Right ventricle myocardium inferior (tissue), 1 donor: Measurements from ENCODE around the gene GYS1. TPM values are rescaled to one million over a fixed set of nuclear protein-coding genes. Genes with fewer than 3 reads are reported as not detected.
A peak's percentile ranks its signal among the peaks of the same experiment; 100 is the strongest.
"Not testable (repeated sequence)": the region's sequence is repeated elsewhere in the genome, so short reads cannot be mapped to it uniquely, and the experiment has no call there.

Experiments used
- ATAC-seq: fragments of 200-7000 bp; cut with Tn5 transposase; one replicate; pipeline ENCODE4 v1.9.1; 2020; ENCODE audit warnings: mild to moderate bottlenecking, moderate library complexity
- DNase-seq: peaks from one replicate; pipeline ENCODE4 v3.0.0; 2021; ENCODE audit errors: missing footprints
- intact Hi-C: fragments of 100-400 bp; cut with DNase I; formaldehyde crosslinking; loops from one replicate; pipeline ENCODE4 v1.11.0; 2022
- total RNA-seq: library from RNA; stranded (reverse); fragmentation: NEBNext Ultra II Directional; extraction: Animal tissue kit (Norgen Biotek cat#: 25700); gene quantifications from one replicate; pipeline ENCODE4 v1.2.1, GENCODE V29; 2021
- donor health status: DM: no; HTN: yes; CAD: no; lungs with severe emphysema.

GYS1 gene
- total RNA-seq, 1 donor from 2014 or later = 99.1 TPM

DNA sequence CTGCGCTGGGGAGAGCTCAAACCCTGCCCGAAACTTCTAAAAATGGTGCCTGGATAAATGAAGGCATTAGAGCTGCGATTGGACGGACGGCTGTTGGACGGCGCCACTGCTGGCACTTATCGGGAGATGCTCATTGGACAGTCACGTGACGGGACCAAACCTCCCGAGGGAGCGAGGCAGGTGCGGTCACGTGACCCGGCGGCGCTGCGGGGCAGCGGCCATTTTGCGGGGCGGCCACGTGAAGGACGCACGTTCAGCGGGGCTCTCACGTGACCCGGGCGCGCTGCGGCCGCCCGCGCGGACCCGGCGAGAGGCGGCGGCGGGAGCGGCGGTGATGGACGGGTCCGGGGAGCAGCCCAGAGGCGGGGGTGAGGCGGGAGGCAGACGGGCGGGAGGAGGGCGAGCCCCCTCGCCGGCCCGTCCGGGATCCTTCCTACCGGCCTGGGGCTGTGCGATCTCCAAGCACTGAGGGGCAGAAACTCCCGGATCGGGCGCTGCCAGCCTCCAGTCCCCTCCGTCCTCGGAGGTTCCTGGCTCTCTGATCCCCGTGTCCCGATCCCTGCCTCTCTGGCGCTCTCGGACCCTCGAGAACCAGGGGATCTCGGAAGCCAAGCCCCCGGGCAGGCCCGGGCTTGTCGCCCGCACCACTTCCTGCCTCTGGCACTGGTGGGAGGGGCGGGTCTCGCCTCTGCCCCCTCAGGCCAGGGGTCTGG lies 38.4 kb downstream of the GYS1 start, which contains the start of gene BAX:
Gene BAX (plus strand): TSS at position 281 of the 713 bp plus-strand sequence. CDS start 54 bp downstream, at position 335.
- intact Hi-C loops = loop anchor here (5.0 kb wide), 1 partner anchor 52 kb away; the partner anchor contains the start of gene NUCB1
- peak; percentile 98 for DNase-seq
- ATAC-seq = peak; percentile 94

DNA sequence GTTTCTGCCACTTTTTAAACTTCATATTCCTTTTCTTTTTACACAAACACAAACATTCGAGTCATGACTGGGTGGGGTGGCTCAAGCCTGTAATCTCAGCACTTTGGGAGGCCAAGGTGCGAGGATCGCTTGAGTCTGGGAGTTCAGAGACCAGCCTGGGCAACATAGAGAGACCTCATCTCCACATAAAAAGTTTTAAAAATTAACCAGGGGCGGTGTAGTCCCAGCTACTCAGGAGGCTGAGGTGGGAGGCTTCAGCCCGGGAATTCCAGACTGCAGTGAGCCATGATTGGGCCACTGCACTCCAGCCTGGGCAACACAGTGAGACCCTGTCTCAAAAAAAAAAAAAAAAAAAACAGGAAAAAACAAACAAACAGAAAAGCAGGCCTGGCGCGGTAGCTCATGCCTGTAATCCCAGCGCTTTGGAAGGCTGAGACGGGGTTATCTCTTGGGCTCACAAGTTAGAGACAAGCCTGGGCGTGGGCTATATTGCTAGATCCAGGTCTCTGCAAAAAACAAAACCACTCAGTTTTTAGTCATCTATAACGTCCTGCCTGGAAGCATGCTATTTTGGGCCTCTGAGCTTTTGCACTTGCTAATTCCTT lies 39.0 kb downstream of the GYS1 start:
- DNase-seq (no peak), ATAC-seq (no peak)
- intact Hi-C loops = loop anchor here (5.0 kb wide), 1 partner anchor 52 kb away; the partner anchor contains the start of gene NUCB1

DNA sequence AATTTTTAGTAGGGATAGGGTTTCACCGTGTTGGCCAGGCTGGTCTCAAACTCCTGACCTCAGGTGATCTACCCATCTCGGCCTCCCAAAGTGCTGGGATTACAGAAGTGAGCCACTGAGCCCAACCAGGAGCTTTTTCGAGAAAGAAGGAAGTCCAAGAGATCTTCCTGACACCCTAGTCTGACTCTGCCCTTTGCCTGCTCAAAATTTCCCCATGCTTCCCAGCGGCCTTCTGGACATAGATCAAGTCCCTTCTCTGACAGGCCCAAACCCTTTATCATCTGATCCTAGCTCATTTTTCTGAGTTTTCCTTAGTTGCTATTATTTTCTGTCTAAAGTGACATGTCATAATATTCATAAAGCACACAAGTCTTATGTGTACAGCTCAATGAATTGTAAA lies 40.0 kb downstream of the GYS1 start:
- DNase-seq (no peak), ATAC-seq (no peak)
- intact Hi-C loops = loop anchor here (5.0 kb wide), 1 partner anchor 51 kb away; the partner anchor contains the start of gene NUCB1

DNA sequence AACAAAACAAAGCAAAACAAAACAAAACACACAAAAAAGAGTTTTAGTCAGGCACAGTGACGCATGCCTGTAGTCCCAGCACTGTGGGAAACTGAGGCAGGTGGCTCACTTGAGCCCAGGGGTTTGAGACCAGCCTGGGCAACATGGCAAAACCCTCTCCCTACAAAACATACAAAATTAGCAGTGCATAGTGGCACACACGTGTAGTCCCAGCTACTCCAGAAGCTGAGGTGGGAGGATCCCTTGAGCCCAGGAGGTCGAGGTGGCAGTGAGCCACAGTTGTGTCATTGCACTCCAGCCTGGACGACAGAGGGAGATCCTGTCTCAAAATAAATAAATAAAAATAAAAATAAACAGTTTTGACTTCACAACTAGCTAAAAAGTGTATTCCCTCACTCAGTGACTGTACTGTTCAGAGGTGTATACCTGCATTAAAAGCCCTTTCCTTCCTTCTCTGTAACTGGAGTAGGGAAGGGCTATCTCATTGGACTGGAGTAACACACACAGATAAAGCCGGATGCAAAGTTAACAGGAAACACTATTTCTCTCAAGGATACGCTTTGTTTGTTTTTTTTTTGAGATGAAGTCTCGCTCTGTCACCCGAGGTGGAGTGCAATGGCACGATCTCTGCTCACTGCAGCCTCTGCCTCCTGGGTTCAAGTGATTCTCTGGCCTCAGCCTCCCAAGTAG lies 42.1 kb downstream of the GYS1 start:
- intact Hi-C loops = loop anchor here (5.0 kb wide), 1 partner anchor 49 kb away; the partner anchor contains the start of gene NUCB1
- DNase-seq = no peak
- ATAC-seq = no peak

DNA sequence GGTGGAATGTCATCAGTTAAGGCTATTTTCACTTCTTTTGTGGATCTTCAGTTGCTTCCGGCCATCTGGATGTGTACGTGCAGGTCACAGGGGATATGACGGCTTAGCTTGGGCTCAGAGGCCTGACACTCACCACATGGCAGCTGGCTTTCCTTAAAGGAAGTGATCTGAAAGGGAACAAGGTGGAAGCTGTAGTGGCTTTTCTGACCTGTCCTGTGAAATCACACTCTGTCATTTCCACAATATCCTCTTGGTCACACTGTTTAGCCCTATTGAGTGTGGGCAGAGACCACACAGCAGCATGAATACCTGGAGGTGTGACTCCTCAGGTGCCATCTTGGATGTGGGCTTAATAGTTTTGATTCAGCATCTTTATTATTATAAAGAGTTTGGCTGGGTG lies 43.0 kb downstream of the GYS1 start:
- DNase-seq (no peak), ATAC-seq (no peak)
- intact Hi-C loops = loop anchor here (5.0 kb wide), 1 partner anchor 48 kb away; the partner anchor contains the start of gene NUCB1

DNA sequence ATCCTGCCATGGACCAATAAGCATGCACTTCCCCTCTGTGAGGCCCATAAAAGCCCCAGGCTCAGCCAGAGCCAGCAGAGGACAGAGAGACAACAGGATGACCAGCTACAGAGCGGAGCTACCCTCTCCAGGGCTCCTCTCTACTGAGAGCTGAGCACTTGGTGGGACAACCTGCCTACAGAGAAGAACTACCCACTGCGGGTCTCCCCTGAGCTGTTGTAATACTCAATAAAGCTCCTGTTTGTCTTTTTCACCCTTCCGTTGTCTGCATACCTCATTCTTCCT lies 45.9 kb downstream of the GYS1 start:
- DNase-seq = no peak
- intact Hi-C loops = no loop called here

DNA sequence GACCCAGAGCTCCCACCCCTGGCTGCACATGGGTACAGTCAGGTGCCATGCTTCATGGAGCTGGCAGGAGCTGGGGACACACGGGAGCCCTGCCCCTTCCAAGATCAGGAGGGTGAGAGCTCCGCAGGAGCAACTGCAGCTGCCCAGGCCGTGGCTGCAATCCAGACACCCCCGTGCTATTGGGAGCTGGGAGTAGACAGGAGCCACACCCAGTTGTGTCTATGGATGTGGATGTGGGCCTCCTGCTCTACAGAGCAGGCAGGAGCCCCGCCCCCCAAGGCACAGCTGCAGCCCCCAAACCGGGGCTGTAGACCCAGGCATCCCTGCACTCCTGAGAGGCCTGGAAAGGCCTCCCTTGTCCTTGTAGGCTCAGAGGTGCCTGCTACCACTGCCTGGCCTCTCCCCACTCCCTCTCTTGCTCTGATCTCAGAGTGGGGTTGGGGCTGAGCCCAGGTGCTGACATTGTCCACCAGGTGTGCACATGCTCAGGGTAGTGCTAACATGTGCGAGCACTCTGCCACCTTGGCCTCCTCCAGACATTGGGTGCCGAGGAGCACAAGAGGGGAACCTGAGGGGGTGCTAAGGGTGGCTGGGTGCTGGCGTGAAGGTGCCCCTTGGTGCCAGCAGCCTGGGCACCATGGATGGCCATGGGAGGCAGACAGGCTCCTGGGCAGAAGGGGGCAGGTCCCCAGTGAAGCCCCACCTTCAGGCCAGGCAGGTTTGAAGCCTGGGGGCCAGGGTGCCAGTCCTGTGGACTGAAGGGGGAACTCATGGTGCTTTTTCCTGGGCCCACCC lies 46.4 kb downstream of the GYS1 start:
- no peak for DNase-seq
- ATAC-seq = peak; percentile 27
- intact Hi-C loops = no loop called here

More for the DNA sequence above, 45.9 kb downstream of the GYS1 start:
- ATAC-seq = no peak

DNA sequence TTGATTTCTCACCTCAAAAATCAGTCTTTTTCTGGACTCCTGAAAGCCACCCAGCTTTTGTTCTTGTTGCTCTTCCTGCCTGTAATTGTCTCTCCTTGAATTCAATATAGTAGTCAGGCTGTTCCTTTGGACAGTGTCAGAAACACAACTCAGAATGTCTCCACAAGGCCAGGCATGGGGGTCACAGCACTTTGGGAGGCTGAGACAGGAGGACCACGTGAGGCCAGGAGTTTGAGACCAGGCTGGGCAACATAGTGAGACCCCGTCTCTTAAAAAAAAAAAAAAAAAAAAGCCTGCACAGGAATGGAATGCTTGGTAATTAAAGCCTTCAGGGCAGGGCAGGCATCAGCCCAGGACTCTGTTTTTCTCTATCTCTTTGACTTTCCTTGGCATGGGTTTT lies 47.3 kb downstream of the GYS1 start:
- intact Hi-C loops = no loop called here
- ATAC-seq = no peak
- DNase-seq = no peak

DNA sequence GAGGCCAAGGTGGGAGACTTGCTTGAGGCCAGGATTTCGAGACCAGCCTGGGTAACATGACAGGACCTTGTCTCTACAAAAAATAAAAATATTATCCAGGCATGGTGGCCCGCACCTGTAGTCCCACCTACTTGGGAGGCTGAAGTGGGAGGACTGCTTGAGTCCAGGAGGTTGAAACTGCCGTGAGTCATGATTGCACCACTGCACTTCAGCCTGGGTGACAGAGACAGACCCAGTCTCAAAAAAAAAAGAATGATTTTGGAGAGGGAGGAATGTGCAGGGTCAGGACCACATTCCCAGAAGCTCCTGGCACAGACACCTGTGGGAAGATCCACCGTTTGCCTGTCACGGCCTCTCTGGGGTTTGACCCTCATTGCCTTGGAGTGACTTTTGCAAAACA lies 47.7 kb downstream of the GYS1 start:
- DNase-seq = no peak
- intact Hi-C loops = no loop called here
- ATAC-seq = no peak

DNA sequence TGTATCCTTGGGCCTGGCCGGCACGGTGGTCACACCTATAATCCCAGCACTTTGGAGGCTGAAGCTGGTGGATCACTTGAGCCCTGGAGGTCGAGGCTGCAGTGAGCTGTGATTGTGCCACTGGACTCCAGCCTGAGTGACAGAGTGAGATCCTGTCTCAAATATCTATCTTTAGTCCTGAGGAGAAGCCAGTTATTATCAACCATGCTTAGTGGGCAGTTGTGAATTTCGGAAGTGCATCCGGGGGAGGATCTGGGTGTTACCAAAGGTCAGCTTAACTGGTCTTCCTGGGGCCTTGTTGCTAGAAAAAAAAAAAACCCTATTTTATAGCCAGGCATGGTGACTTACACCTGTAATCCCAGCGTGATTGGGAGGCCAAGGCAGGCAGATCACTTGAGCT lies 50.0 kb downstream of the GYS1 start:
- intact Hi-C loops = no loop called here
- DNase-seq = no peak
- no peak for ATAC-seq

DNA sequence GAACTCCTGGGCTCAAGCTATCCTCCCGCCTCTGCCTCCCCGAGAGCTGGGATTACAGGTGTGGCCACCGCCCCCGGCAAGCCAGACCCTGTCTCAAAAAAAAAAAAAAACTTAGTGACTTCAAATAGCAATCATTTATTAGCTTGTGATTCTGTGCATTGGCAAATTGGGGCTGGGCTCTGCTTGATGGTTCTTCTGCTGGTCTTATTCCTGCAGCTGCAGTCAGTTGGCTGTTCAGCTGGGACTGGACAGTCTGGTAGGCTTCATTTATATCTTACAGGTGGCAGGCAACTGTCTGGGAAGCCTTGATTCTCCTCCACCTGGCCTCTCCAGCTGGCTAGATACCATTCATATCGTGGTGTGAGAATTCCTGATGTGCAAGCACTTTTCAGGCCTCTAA lies 52.2 kb downstream of the GYS1 start:
- no peak for DNase-seq
- intact Hi-C loops = no loop called here
- no peak for ATAC-seq

DNA sequence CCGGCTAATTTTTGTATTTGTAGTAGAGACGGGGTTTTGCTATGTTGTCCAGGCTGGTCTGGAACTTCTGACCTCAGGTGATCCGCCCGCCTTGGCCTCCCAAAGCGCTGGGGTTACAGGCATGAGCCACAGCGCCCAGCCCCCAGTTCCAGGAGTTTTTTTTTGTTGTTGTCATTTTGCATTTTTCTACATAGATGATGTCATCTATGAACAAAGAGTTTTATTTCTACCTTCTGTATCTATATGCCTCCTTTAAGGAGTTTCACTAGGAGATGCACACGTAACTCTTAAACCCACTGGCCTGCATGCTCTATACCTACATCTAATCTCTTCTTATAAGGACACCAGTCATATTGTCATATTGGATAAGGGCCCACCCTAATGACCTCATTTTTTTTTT lies 54.9 kb downstream of the GYS1 start:
- intact Hi-C loops = no loop called here
- no peak for DNase-seq
- no peak for ATAC-seq

DNA sequence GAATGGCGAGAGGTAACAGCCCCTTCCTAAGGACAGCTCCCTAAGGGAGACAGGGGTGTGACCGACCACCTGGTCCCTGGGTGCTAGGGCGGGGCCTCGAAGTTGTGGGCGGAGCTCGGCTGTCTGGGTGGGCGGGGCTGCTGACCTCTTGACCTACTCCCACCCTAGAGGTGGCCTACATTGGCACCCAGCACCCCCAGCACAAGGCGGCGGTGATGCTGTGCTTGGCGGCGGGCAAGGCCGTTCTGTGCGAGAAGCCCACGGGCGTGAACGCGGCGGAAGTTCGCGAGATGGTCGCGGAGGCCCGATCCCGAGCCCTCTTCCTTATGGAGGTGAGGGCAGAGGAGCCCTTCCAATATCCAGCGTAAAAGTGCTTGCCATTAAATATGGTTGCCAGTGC lies 57.2 kb downstream of the GYS1 start:
- DNase-seq (no peak), ATAC-seq (no peak)
- intact Hi-C loops = no loop called here

DNA sequence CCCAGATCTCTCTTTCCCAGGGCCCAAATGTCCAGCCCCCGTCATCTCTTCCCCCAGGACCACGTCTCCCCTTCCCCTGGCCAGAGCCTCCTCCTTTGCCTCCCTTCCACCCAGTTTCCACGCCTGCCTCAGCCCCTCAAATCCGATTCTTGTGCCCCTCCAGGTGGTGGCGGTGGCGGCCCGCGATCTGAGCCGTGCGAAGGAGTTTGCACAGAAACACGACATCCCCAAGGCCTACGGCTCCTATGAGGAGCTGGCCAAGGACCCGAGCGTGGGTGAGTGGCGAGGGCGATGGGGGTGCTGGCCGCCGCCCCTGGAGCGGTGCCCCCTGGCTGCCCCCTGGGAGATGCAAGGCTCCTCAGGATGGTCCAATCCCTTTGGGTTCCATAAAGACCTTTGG lies 58.3 kb downstream of the GYS1 start:
- ATAC-seq = no peak
- DNase-seq = no peak

DNA sequence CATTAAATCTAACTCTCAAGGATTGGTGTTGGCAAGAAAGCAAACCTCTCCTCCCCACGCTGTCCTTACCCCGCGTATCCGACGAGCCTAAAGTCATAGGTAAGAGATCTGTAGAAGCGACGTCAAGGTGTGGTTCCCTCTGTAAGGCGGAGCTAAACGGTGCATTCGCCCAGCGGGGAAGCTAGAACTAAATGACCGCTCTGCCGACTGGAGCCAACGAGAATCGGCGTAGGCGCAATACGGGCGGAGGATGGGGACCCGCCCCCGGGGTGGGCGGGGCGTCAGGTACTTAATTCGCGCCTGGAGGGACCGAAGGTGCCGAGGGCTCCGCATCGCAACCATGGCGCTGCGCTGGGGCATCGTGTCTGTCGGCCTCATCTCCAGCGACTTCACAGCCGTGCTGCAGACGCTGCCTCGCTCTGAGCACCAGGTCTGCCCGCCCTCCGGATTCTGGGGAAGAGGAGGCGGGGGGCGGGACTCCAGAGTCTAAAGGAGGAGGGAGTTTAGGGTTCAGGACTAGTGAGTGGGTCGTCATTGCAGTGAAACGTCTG lies 59.7 kb downstream of the GYS1 start, which contains the start of gene DHDH:
Gene DHDH (plus strand): TSS at position 318 of the 551 bp plus-strand sequence. CDS start 23 bp downstream, at position 341.
- DNase-seq = peak; percentile 80
- peak; percentile 81 for ATAC-seq
- intact Hi-C loops = no loop called here

More for the DNA sequence above, 58.3 kb downstream of the GYS1 start:
- intact Hi-C loops = no loop called here

DNA sequence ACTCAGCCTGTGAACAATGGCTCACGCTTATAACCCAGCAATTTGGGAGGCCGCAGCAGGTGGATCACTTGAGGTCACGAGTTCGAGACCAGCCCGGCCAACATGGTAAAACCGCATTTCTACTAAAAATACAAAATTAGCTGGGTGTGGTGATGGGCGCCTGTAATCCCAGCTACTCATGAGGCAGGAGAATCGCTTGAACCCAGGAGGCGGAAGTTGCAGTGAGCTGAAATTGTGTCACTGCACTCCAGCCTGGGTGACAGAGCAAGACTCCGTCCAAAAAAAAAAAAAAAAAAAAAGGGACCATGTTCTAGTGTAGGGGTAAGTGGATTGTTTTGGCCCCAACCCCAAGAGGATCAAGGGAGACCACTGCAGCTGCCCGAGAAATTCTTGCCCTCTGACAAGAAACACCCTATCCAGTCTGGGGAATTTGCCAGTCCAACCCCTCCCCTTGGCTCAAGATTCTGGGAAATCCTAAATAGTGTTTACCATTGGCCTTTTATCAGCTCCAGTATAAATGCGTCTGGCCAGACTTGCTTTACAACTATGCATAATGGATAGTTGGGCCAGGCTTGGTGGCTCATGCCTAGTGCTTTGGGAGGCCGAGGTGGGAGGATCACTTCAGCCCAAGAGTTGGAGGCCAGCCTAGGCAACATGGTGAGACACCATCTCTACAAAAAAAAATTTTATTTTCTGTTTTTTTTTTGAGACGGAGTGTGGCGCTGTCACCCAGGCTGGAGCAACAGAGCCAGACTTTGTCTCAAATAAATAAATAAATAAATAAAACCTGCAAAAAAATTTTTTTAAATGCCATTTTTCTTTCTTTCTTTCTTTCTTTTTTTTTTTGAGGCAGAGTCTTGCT lies 64.7 kb downstream of the GYS1 start:
- ATAC-seq (no peak), DNase-seq (no peak)
- intact Hi-C loops = no loop called here

DNA sequence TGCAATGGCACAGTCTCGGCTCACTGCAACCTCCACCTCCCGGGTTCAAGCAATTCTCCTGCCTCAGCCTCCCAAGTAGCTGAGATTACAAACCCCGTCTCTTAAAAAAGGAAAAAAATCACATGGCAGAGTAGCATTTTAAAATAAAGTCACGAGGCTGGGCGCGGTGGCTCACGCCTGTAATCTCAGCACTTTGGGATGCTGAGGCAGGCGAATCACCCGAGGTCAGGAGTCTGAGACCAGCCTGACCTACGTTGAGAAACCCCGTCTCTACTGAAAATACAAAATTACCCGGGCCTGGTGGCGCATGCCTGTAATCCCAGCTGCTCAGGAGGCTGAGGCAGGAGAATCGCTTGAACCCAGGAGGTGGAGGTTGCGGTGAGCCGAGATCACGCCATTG lies 65.4 kb downstream of the GYS1 start:
- DNase-seq, intact Hi-C loops, ATAC-seq: not testable (repeated sequence)

DNA sequence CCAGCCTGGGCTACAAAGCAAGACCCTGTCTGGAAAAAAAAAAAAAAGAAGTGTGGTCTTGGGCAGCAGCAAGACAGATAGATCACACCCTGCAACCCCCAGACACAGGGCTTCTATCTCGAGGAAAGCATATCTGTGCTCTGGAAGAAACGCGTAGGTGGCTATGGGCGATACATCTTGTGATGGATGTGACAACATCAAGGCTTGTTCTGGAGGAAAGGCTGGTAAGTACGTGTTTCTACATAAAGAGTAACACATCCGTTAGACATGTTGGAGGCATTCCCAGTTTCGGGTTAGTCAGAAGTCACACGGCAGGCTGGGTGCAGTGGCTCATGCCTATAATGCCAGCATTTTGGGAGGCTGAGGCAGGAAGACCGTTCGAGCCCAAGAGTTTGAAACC lies 66.2 kb downstream of the GYS1 start:
- no peak for ATAC-seq
- intact Hi-C loops = no loop called here
- no peak for DNase-seq
